Neuronal stem cell (in vitro differentiated cells): ENCODE data around the gene FCER1G. TPM values are rescaled to one million over a fixed set of nuclear protein-coding genes. Genes with fewer than 3 reads are reported as not detected.

Experiments
- DNase-seq: peaks from one replicate; pipeline ENCODE4 v3.0.0-alpha.2; 2013; ENCODE audit warnings: low spot score
- H2AFZ ChIP-seq: one replicate; pipeline ENCODE4 v1.6.1; 2013; ENCODE audit warnings: mild to moderate bottlenecking, low read length, inconsistent platforms
- H2AK5ac ChIP-seq: 2 replicates; pipeline ENCODE4 v1.6.1; 2013; ENCODE audit warnings: low read depth, mild to moderate bottlenecking, inconsistent platforms, low read length, moderate library complexity, mixed read lengths
- H2BK120ac ChIP-seq: 2 replicates; pipeline ENCODE4 v1.6.1; 2013; ENCODE audit warnings: low read depth, mild to moderate bottlenecking, inconsistent platforms, low read length, moderate library complexity, mixed read lengths
- H2BK12ac ChIP-seq: one replicate; pipeline ENCODE4 v1.6.1; 2013; ENCODE audit warnings: low read length, inconsistent platforms
- H2BK15ac ChIP-seq: 2 replicates; pipeline ENCODE4 v1.6.1; 2013; ENCODE audit warnings: mild to moderate bottlenecking, low read length, inconsistent platforms, mixed read lengths
- H2BK5ac ChIP-seq: one replicate; pipeline ENCODE4 v1.6.1; 2013; ENCODE audit warnings: inconsistent platforms, mild to moderate bottlenecking, low read length, moderate library complexity
- H3K14ac ChIP-seq: one replicate; pipeline ENCODE4 v1.6.1; 2013; ENCODE audit warnings: low read length, inconsistent platforms
- H3K18ac ChIP-seq: 2 replicates; pipeline ENCODE4 v1.6.1; 2013; ENCODE audit warnings: low read length, inconsistent platforms
- H3K23ac ChIP-seq: 2 replicates; pipeline ENCODE4 v1.6.1; 2013; ENCODE audit warnings: low read depth, mild to moderate bottlenecking, mixed read lengths, low read length, inconsistent platforms; ENCODE audit not compliant: poor library complexity
- H3K27ac ChIP-seq: replicated peaks from 3 replicates; pipeline ENCODE4 v1.5.1; 2013; ENCODE audit warnings: low read length, inconsistent platforms
- H3K27me3 ChIP-seq, 3 experiments: 2 replicates each; pipeline ENCODE4 v1.6.1; 2013; ENCODE audit warnings: low read length in 3 of 3, mild to moderate bottlenecking in 2 of 3, inconsistent platforms in 1 of 3, low read depth in 1 of 3, mixed read lengths in 1 of 3, moderate library complexity in 1 of 3; ENCODE audit not compliant: control insufficient read depth in 3 of 3, insufficient read depth in 3 of 3
- H3K36me3 ChIP-seq, 2 donors: replicated peaks in 1 of 2; 2 replicates each; pipeline ENCODE4 v1.6.1; 2013; ENCODE audit warnings: low read length in 2 of 2; ENCODE audit not compliant: control insufficient read depth in 2 of 2, insufficient read depth in 2 of 2
- H3K4ac ChIP-seq: 2 replicates; pipeline ENCODE4 v1.6.1; 2013; ENCODE audit warnings: inconsistent platforms, mild to moderate bottlenecking, low read length, moderate library complexity
- H3K4me1 ChIP-seq, 2 donors: 1 replicate in 1 of 2; 2 replicates in 1 of 2; pipeline ENCODE4 v1.6.1; 2013; ENCODE audit warnings: low read length in 2 of 2, low read depth in 1 of 2; ENCODE audit not compliant: control insufficient read depth in 2 of 2, insufficient read depth in 1 of 2
- H3K4me2 ChIP-seq: one replicate; pipeline ENCODE4 v1.6.1; 2013; ENCODE audit warnings: mild to moderate bottlenecking, low read length, inconsistent platforms; ENCODE audit not compliant: insufficient read depth, poor library complexity, severe bottlenecking
- H3K4me3 ChIP-seq, 2 donors: 2 replicates each; pipeline ENCODE4 v1.5.1; 2013; ENCODE audit warnings: low read length in 2 of 2, mild to moderate bottlenecking in 2 of 2, inconsistent platforms in 1 of 2, moderate library complexity in 1 of 2
- H3K79me1 ChIP-seq: one replicate; pipeline ENCODE4 v1.6.1; 2013; ENCODE audit warnings: low read depth, mild to moderate bottlenecking, inconsistent platforms, low read length, moderate library complexity
- H3K9ac ChIP-seq: one replicate; pipeline ENCODE4 v1.6.1; 2013; ENCODE audit warnings: mild to moderate bottlenecking, low read depth, low read length, inconsistent platforms; ENCODE audit not compliant: poor library complexity
- H3K9me3 ChIP-seq, 2 donors: replicated peaks in 1 of 2; 2 replicates each; pipeline versions ENCODE3 to v1.6.1; 2013; ENCODE audit warnings: low read length in 2 of 2, mild to moderate bottlenecking in 2 of 2, inconsistent platforms in 1 of 2, low read depth in 1 of 2, mixed read lengths in 1 of 2, moderate library complexity in 1 of 2; ENCODE audit not compliant: control insufficient read depth in 2 of 2, insufficient read depth in 1 of 2
- H4K8ac ChIP-seq: one replicate; pipeline ENCODE4 v1.6.1; 2013; ENCODE audit warnings: low read depth, mild to moderate bottlenecking, inconsistent platforms, low read length, moderate library complexity
- H4K91ac ChIP-seq: one replicate; pipeline ENCODE4 v1.6.1; 2013; ENCODE audit warnings: low read length, low read depth, mild to moderate bottlenecking, inconsistent platforms; ENCODE audit not compliant: poor library complexity
- WGBS, 2 donors: extraction: QIAGEN DNeasy Blood & Tissue Kit; methylation state at CpG; one replicate each; pipeline ENCODE4 v1.1.7; 2013; ENCODE audit warnings: missing lambda C conversion rate in 2 of 2, mixed read lengths in 1 of 2; ENCODE audit not compliant: insufficient read length in 2 of 2, insufficient replicate concordance in 1 of 2; ENCODE audit errors: extremely low coverage in 2 of 2; 5-methylcytosine and 5-hydroxymethylcytosine counted together
- polyA plus RNA-seq, 2 experiments: library from polyadenylated mRNA; stranded (reverse); fragments of 200-250 nt; gene quantifications; one replicate each; pipeline ENCODE4 v1.2.3, GENCODE V29; 2013

Gene FCER1G
- 1.1 TPM for polyA plus RNA-seq (2013, experiment 1 of 2)
- polyA plus RNA-seq (2013, experiment 2 of 2), result 0.93 TPM

- H2BK120ac ChIP-seq, result no peak within 1 kb of the TSS
- H3K36me3 ChIP-seq, result peaks cover 31 to 52% of the 10 kb centered on the region in 2 donors
- H3K9ac ChIP-seq, result no peak within 1 kb of the TSS
- H2BK12ac ChIP-seq, result no peak within 1 kb of the TSS
- H2BK15ac ChIP-seq, result no peak within 1 kb of the TSS
- H4K8ac ChIP-seq, result no peak within 1 kb of the TSS
- peak within 1 kb of the TSS in 1 of 2 donors; percentile 44 for H3K4me3 ChIP-seq
- H3K14ac ChIP-seq, result no peak within 1 kb of the TSS
- no peak within 1 kb of the TSS for H2AK5ac ChIP-seq
- no CpG with 5 or more reads among the region's 10 CpGs for WGBS, 2 donors
- peaks cover 0 to 2% (median 0%) of the 10 kb centered on the region in 3 experiments for H3K27me3 ChIP-seq
- no peak within 1 kb of the TSS for H3K4ac ChIP-seq
- no peak within 1 kb of the TSS for H2BK5ac ChIP-seq
- no peaks in the 10 kb centered on the region for H3K79me1 ChIP-seq
- H4K91ac ChIP-seq, result no peak within 1 kb of the TSS
- H2AFZ ChIP-seq, result no peak within 1 kb of the TSS
- H3K4me1 ChIP-seq, result peaks cover 4 to 6% of the 10 kb centered on the region in 2 donors
- H3K9me3 ChIP-seq, result no peaks in the 10 kb centered on the region
- no peak within 1 kb of the TSS for H3K4me2 ChIP-seq
- no peak within 1 kb of the TSS for H3K27ac ChIP-seq
- H3K23ac ChIP-seq, result no peak within 1 kb of the TSS
- no peak for DNase-seq
- no peak within 1 kb of the TSS for H3K18ac ChIP-seq
These were observed at the start of gene FCER1G for GRCh38 chr1:161215076-161215475. Gene FCER1G (plus strand): TSS chr1:161215295. CDS start chr1:161215322, 27 bp downstream.

GRCh38 chr1:161165742-161166668, 49.1 kb upstream of the FCER1G start, which contains the start of gene PPOX:
Gene PPOX (plus strand): TSS chr1:161166426. CDS start chr1:161166848, 422 bp downstream.
- WGBS, 2 donors, result no CpG with 5 or more reads among the region's 54 CpGs
- no peaks in the 10 kb centered on the region for H3K27me3 ChIP-seq
- no peaks in the 10 kb centered on the region for H3K9me3 ChIP-seq
- no peak within 1 kb of the TSS for H2BK12ac ChIP-seq
- peaks cover 3% of the 10 kb centered on the region for H3K79me1 ChIP-seq
- peak; percentile 94 for DNase-seq
- H2BK5ac ChIP-seq, result peak within 1 kb of the TSS; percentile 72
- H3K4me3 ChIP-seq, result peak within 1 kb of the TSS; percentile 67 to 86
- no peak within 1 kb of the TSS for H4K91ac ChIP-seq
- peak within 1 kb of the TSS; percentile 84 for H2AFZ ChIP-seq
- peak within 1 kb of the TSS; percentile 86 for H3K18ac ChIP-seq
- peak within 1 kb of the TSS; percentile 100 for H3K4me2 ChIP-seq
- peak within 1 kb of the TSS; percentile 74 for H3K27ac ChIP-seq
- H3K36me3 ChIP-seq, result peaks cover 40 to 61% of the 10 kb centered on the region in 2 donors
- no peak within 1 kb of the TSS for H4K8ac ChIP-seq
- H2BK15ac ChIP-seq, result no peak within 1 kb of the TSS
- H3K23ac ChIP-seq, result peak within 1 kb of the TSS; percentile 96
- peaks cover 3 to 4% of the 10 kb centered on the region in 2 donors for H3K4me1 ChIP-seq
- H3K9ac ChIP-seq, result peak within 1 kb of the TSS; percentile 91
- H3K14ac ChIP-seq, result peak within 1 kb of the TSS; percentile 1
- no peak within 1 kb of the TSS for H3K4ac ChIP-seq
- no peak within 1 kb of the TSS for H2BK120ac ChIP-seq
- peak within 1 kb of the TSS; percentile 61 for H2AK5ac ChIP-seq

- Histone ChIP-seq H3K27ac (peak overlapping the region; percentile 62), H3K36me3 (peaks cover 44 to 62% of the 10 kb centered on the region in 2 donors)
- WGBS, 2 donors, result no CpG with 5 or more reads among the region's 33 CpGs
These were observed 48.2 kb upstream of the FCER1G start for GRCh38 chr1:161166669-161167548.

More at GRCh38 chr1:161166669-161167548, 48.2 kb upstream of the FCER1G start:
- peak overlapping the region; percentile 96 for H3K23ac ChIP-seq
- H3K4me3 ChIP-seq, result peak overlapping the region; percentile 67 to 86
- H2BK15ac ChIP-seq, result no peak overlapping the region
- no peak overlapping the region for H2BK12ac ChIP-seq
- H3K4ac ChIP-seq, result no peak overlapping the region
- peak overlapping the region; percentile 86 for H3K18ac ChIP-seq
- H2AFZ ChIP-seq, result peak overlapping the region; percentile 75
- H2BK120ac ChIP-seq, result no peak overlapping the region
- no peaks in the 10 kb centered on the region for H3K9me3 ChIP-seq
- H3K14ac ChIP-seq, result peak overlapping the region; percentile 1
- no peak overlapping the region for H4K91ac ChIP-seq
- H3K4me2 ChIP-seq, result peak overlapping the region; percentile 100
- H2BK5ac ChIP-seq, result peak overlapping the region; percentile 72
- H2AK5ac ChIP-seq, result peak overlapping the region; percentile 61
- peak overlapping the region; percentile 91 for H3K9ac ChIP-seq
- H3K79me1 ChIP-seq, result peaks cover 2% of the 10 kb centered on the region
- peaks cover 3 to 4% of the 10 kb centered on the region in 2 donors for H3K4me1 ChIP-seq
- no peak overlapping the region for H4K8ac ChIP-seq
- H3K27me3 ChIP-seq, result no peaks in the 10 kb centered on the region
- no peak for DNase-seq
